A549 (cell line): ENCODE results near the gene MROH9. TPM values are rescaled to one million over a fixed set of nuclear protein-coding genes. Genes with fewer than 3 reads are reported as not detected.

Experiments
- ATAC-seq, 2 experiments: fragments of 200-7000 bp in 1 of 2; fragments of >200 bp in 1 of 2; cut with Nextera tagmentation in 1 of 2; cut with Tn5 transposase in 1 of 2; 3 replicates each; pipeline versions ENCODE4 v1.8.0 to v1.9.1; 2018 to 2020; ENCODE audit warnings: mild to moderate bottlenecking in 1 of 2, moderate library complexity in 1 of 2
- CTCF ChIA-PET: fragments of 300-600 bp; sonication (Branson Sonifier 250); formaldehyde crosslinking; extraction: SDS; loops from one replicate; lab custom pipeline; 2021; ENCODE audit warnings: antibody characterized with exemption, inconsistent platforms; lab: Yijun Ruan, JAX
- POLR2A ChIA-PET: fragments of 350-600 bp; formaldehyde crosslinking; extraction: SDS; loops from one replicate; lab custom pipeline; 2021; ENCODE audit warnings: antibody characterized with exemption, inconsistent platforms; lab: Yijun Ruan, JAX
- DNase-seq, 2 experiments: peaks; one replicate each; pipeline versions ENCODE4 v3.0.0 to v3.0.0-alpha.2; 2011 to 2016; ENCODE audit warnings: low read depth in 1 of 2, low spot score in 1 of 2
- FAIRE-seq: peaks from 2 replicates; lab custom pipeline; 2011; peaks lifted over from hg19 to GRCh38; lab: Jason Lieb, UNC
- H3K27ac ChIP-seq, 2 experiments: fragments of >200 bp; sonication (Bioruptor Twin); formaldehyde crosslinking; 3 replicates each; pipeline ENCODE4 v1.5.1; 2016 to 2017
- H3K4me1 ChIP-seq: fragments of >200 bp; sonication (Bioruptor Twin); formaldehyde crosslinking; 3 replicates; pipeline ENCODE4 v1.6.1; 2016
- H3K4me2 ChIP-seq: fragments of >200 bp; sonication (Bioruptor Twin); formaldehyde crosslinking; 3 replicates; pipeline ENCODE4 v1.6.1; 2016
- H3K4me3 ChIP-seq: fragments of >200 bp; sonication (Bioruptor Twin); formaldehyde crosslinking; 3 replicates; pipeline ENCODE4 v1.5.1; 2016
- H3K9me3 ChIP-seq: fragments of >200 bp; sonication (Bioruptor Twin); formaldehyde crosslinking; 3 replicates; pipeline ENCODE4 v1.6.1; 2016
- BCL3 ChIP-seq: fragments of >200 bp; sonication (Bioruptor Twin); formaldehyde crosslinking; IDR thresholded peaks from 3 replicates; pipeline ENCODE4 v1.6.1; 2016
- CBX2 ChIP-seq: fragments of 200-600 bp; sonication (generic); IDR thresholded peaks from 2 replicates; pipeline ENCODE4 v1.6.1; 2016; ENCODE audit warnings: low read depth, mild to moderate bottlenecking, borderline replicate concordance
- CEBPB ChIP-seq, 2 experiments: fragments of >200 bp in 1 of 2; sonication (Bioruptor Twin) in 1 of 2; formaldehyde crosslinking in 1 of 2; IDR thresholded peaks; 2 replicates each; pipeline ENCODE4 v1.6.1; 2012 to 2016
- CHD4 ChIP-seq: fragments of 200-600 bp; sonication (generic); IDR thresholded peaks from 2 replicates; pipeline ENCODE4 v1.6.1; 2016; ENCODE audit warnings: antibody characterized with exemption, mild to moderate bottlenecking, borderline replicate concordance
- CTCF ChIP-seq: fragments of >200 bp; sonication (Bioruptor Twin); formaldehyde crosslinking; IDR thresholded peaks from 3 replicates; pipeline ENCODE4 v1.5.1; 2016
- EHF ChIP-seq: fragments of 250-450 bp; sonication (Bioruptor Pico); IDR thresholded peaks from 2 replicates; pipeline ENCODE4 v1.5.0; 2020; ENCODE audit warnings: mild to moderate bottlenecking
- EHMT2 ChIP-seq: fragments of 200-600 bp; sonication (generic); IDR thresholded peaks from 2 replicates; pipeline ENCODE4 v1.6.1; 2016; ENCODE audit warnings: antibody characterized with exemption, low read depth, mild to moderate bottlenecking, moderate library complexity
- EP300 ChIP-seq, 2 experiments: fragments of >200 bp; sonication (Bioruptor Twin); formaldehyde crosslinking; IDR thresholded peaks; 2 replicates in 1 of 2; 3 replicates in 1 of 2; pipeline ENCODE4 v1.6.1; 2016 to 2017
- FOSB ChIP-seq: fragments of 250-450 bp; sonication (Bioruptor Pico); IDR thresholded peaks from 2 replicates; pipeline ENCODE4 v1.5.0; 2020; ENCODE audit warnings: mild to moderate bottlenecking, moderate library complexity
- GATA3 ChIP-seq: IDR thresholded peaks from 2 replicates; pipeline ENCODE4 v1.6.1; 2012; ENCODE audit warnings: borderline replicate concordance
- HDAC2 ChIP-seq: fragments of 200-600 bp; sonication (generic); IDR thresholded peaks from 2 replicates; pipeline ENCODE4 v1.6.1; 2016
- HOXB5 ChIP-seq: fragments of 250-450 bp; sonication (Bioruptor Pico); IDR thresholded peaks from 2 replicates; pipeline ENCODE4 v1.5.0; 2020; ENCODE audit warnings: mild to moderate bottlenecking, moderate library complexity
- JUN ChIP-seq, 2 experiments: fragments of >200 bp; sonication (Bioruptor Twin); formaldehyde crosslinking; IDR thresholded peaks; 2 replicates in 1 of 2; 3 replicates in 1 of 2; pipeline ENCODE4 v1.6.1; 2016 to 2017
- JUNB ChIP-seq: fragments of >200 bp; sonication (Bioruptor Twin); formaldehyde crosslinking; IDR thresholded peaks from 2 replicates; pipeline ENCODE4 v1.6.1; 2016
- KDM1A ChIP-seq: fragments of 200-600 bp; sonication (generic); IDR thresholded peaks from 2 replicates; pipeline ENCODE4 v1.6.1; 2016; ENCODE audit warnings: low read depth, mild to moderate bottlenecking
- MAZ ChIP-seq: fragments of 150-350 bp; IDR thresholded peaks from 2 replicates; pipeline ENCODE4 v1.6.1; 2014; ENCODE audit warnings: antibody characterized with exemption, low read depth, low read length, borderline replicate concordance
- MYC ChIP-seq: IDR thresholded peaks from 2 replicates; pipeline ENCODE4 v1.6.1; 2012; ENCODE audit warnings: mild to moderate bottlenecking, inconsistent platforms, low read length, improper control_type of control experiment, borderline replicate concordance
- NPAS2 ChIP-seq: fragments of 250-450 bp; sonication (Bioruptor Pico); IDR thresholded peaks from 2 replicates; pipeline ENCODE4 v1.8.0; 2022; ENCODE audit warnings: mild to moderate bottlenecking, moderate library complexity, borderline replicate concordance
- NR3C1 ChIP-seq: fragments of >200 bp; sonication (Bioruptor Twin); formaldehyde crosslinking; IDR thresholded peaks from 3 replicates; pipeline ENCODE4 v1.6.1; 2017
- POLR2A ChIP-seq: IDR thresholded peaks from 2 replicates; pipeline ENCODE4 v1.6.1; 2012; ENCODE audit warnings: mild to moderate bottlenecking, low read length
- POLR2AphosphoS2 ChIP-seq: conservative IDR thresholded peaks from 2 replicates; pipeline ENCODE4 v1.6.1; 2012; ENCODE audit warnings: low read length, improper control_type of control experiment, inconsistent platforms
- RAD21 ChIP-seq, 2 experiments: fragments of >200 bp in 1 of 2; sonication (Bioruptor Twin) in 1 of 2; formaldehyde crosslinking in 1 of 2; IDR thresholded peaks in 1 of 2; conservative IDR thresholded peaks in 1 of 2; 2 replicates in 1 of 2; 3 replicates in 1 of 2; pipeline ENCODE4 v1.6.1; 2012 to 2018; ENCODE audit warnings: inconsistent platforms in 1 of 2
- ZC3H11A ChIP-seq: fragments of 450-650 bp; IDR thresholded peaks from 2 replicates; pipeline ENCODE4 v1.6.1; 2014; ENCODE audit warnings: antibody characterized with exemption, mild to moderate bottlenecking
- ZFP36 ChIP-seq: fragments of 450-650 bp; IDR thresholded peaks from 2 replicates; pipeline ENCODE4 v1.6.1; 2014; ENCODE audit warnings: borderline replicate concordance; ENCODE audit not compliant: partially characterized antibody
- whole genome bisulfite sequencing: methylation state at CpG from one replicate; pipeline ENCODE4 v1.1.6; 2017; ENCODE audit errors: missing lambda C conversion rate; 5-methylcytosine and 5-hydroxymethylcytosine counted together
- polyA plus RNA-seq, 4 experiments: library from polyadenylated mRNA; depleted of rRNA in 3 of 4; stranded (reverse); fragments of >200 nt; fragmentation: RNase III in 1 of 4; extraction: RNeasy Plus Mini Kit Qiagen cat#74134 plus additional on column Dnase treatment in 1 of 4; gene quantifications; 2 replicates in 3 of 4; 3 replicates in 1 of 4; pipeline ENCODE4 v1.2.3, GENCODE V29; 2011 to 2017
- TF ChIP-seq, protein P1 (sequence below): IDR thresholded peaks from 2 replicates; pipeline ENCODE4 v1.6.1; 2012; ENCODE audit warnings: low read depth, borderline replicate concordance
- TF ChIP-seq, protein P2 (sequence below): IDR thresholded peaks from 2 replicates; pipeline ENCODE4 v1.6.1; 2012

Gene MROH9
- polyA plus RNA-seq, 2 of the 4 experiments (the other 2 are of a cell fraction) = not detected

GRCh38 chr1:170964506-170964905 lies 29.2 kb downstream of the MROH9 start:
- POLR2A ChIA-PET = no interaction called here
- H3K27ac ChIP-seq = no peak overlapping the region
- CTCF ChIA-PET = interaction anchor here (1.1 to 1.3 kb wide), 2 partner anchors 262 to 349 kb away, joined by 4 to 5 read pairs; no protein-coding TSS in a partner anchor
- no peaks in the 10 kb centered on the region for H3K4me1 ChIP-seq
- WGBS = 2% methylated on average over 3 of the region's 3 CpGs
- H3K4me3 ChIP-seq = no peak overlapping the region
- DNase-seq = no peak
- no peak for ATAC-seq
- FAIRE-seq = no peak
- no peak for TF ChIP-seq NR3C1
- no peak for TF ChIP-seq CTCF
- TF ChIP-seq EHF (CRISPR knock-in tag) = no peak
- TF ChIP-seq ZC3H11A = no peak
- no peak for TF ChIP-seq MAZ
- no peak for TF ChIP-seq HDAC2
- no peak for TF ChIP-seq POLR2AphosphoS2
- TF ChIP-seq EHMT2 = no peak
- TF ChIP-seq CHD4 = no peak
- no peak for TF ChIP-seq ZFP36
- TF ChIP-seq, protein P1, sequence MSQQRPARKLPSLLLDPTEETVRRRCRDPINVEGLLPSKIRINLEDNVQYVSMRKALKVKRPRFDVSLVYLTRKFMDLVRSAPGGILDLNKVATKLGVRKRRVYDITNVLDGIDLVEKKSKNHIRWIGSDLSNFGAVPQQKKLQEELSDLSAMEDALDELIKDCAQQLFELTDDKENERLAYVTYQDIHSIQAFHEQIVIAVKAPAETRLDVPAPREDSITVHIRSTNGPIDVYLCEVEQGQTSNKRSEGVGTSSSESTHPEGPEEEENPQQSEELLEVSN = no peak
- no peak for TF ChIP-seq CBX2
- TF ChIP-seq NPAS2 (CRISPR knock-in tag) = no peak
- no peak for TF ChIP-seq KDM1A
- TF ChIP-seq GATA3 = no peak
- no peak for TF ChIP-seq MYC
- TF ChIP-seq, protein P2, sequence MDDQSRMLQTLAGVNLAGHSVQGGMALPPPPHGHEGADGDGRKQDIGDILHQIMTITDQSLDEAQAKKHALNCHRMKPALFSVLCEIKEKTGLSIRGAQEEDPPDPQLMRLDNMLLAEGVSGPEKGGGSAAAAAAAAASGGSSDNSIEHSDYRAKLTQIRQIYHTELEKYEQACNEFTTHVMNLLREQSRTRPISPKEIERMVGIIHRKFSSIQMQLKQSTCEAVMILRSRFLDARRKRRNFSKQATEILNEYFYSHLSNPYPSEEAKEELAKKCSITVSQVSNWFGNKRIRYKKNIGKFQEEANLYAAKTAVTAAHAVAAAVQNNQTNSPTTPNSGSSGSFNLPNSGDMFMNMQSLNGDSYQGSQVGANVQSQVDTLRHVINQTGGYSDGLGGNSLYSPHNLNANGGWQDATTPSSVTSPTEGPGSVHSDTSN = no peak
- no peak for TF ChIP-seq POLR2A
- H3K4me2 ChIP-seq = no peak overlapping the region
- no peaks in the 10 kb centered on the region for H3K9me3 ChIP-seq

DNA sequence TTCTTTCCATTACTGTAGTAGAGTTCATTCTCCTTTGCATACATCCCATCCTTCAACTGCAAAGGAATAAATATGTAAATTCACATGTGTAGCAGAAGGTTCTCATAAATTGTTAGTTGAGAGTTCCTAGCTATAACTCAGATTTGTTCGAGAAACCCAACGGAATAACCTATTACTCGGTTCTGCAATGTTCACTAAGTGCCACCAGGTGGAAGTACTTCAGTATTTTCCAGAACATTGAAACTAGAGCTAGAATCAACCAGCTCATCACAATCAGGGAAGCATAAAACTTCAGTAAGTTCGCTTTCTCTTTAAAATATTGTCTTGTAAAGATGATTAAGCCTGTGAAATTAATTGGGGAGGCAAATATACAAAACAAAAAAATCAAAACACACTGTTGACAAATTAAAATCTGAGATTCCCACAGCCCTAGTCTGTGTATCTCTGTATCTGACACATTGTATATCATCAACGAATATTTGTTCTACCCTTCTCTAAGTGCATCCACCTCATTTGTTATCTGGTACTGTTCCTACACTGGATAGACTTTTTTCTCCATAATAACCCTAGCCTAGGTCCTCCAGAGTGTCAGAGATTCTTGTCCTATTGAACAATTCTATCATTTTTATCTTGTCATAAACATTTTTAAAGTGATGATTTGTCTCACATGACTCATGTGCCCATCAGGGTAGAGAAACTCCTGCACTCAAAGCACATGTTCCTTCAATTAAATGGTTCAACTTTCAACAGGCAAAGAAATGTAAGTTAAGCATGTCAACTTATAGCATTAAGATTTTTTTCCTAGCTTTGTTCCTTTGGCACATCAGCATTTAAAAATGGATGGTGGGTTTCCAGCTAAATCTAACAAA lies 31.9 kb downstream of the MROH9 start:
- ATAC-seq (peak; percentile 59 to 82; a peak in 4 of 6 replicates), DNase-seq (peak; percentile 10 to 33), FAIRE-seq (no peak)
- Histone ChIP-seq H3K4me1 (no peaks in the 10 kb centered on the region), H3K4me3 (no peak overlapping the region), H3K4me2 (no peak overlapping the region), H3K27ac (no peak overlapping the region), H3K9me3 (no peaks in the 10 kb centered on the region)
- WGBS = 12% methylated on average over 5 of the region's 5 CpGs
- ChIA-PET CTCF (interaction anchor here (0.7 to 3.3 kb wide), 14 partner anchors 11 to 1322 kb away, joined by 3 to 24 read pairs (median 4); partner anchors contain the start of gene FMO4), POLR2A (interaction anchor here (0.9 kb wide), 1 partner anchor 346 kb away, joined by 3 read pairs; no protein-coding TSS in a partner anchor)
- peak; percentile 42 for TF ChIP-seq CTCF
- TF ChIP-seq JUN (IDR thresholded peaks at IDR 0.05) = no peak
- TF ChIP-seq BCL3 = no peak
- TF ChIP-seq ZFP36 = no peak
- TF ChIP-seq RAD21 (conservative IDR thresholded peaks at IDR 0.05 in 1 of 2, IDR thresholded peaks at IDR 0.05 in 1 of 2) = peak; percentile 24 to 51; a peak in 2 of 5 replicates
- no peak for TF ChIP-seq FOSB (CRISPR knock-in tag)
- no peak for TF ChIP-seq EP300 (IDR thresholded peaks at IDR 0.05)
- no peak for TF ChIP-seq CEBPB (IDR thresholded peaks at IDR 0.05)
- TF ChIP-seq POLR2AphosphoS2 = no peak
- TF ChIP-seq, protein P2 = no peak
- no peak for TF ChIP-seq JUNB
- TF ChIP-seq MAZ = no peak
- TF ChIP-seq NPAS2 (CRISPR knock-in tag) = no peak
- TF ChIP-seq HOXB5 = no peak
- no peak for TF ChIP-seq KDM1A
- TF ChIP-seq CBX2 = no peak
